Gastrocnemius medialis (tissue), 4 donors: ENCODE data around the gene KIRREL3. TPM values are rescaled to one million over a fixed set of nuclear protein-coding genes. Genes with fewer than 3 reads are reported as not detected.

Source experiments
- ATAC-seq, 2 donors: fragments of 150-250 bp; one replicate each; pipeline ENCODE4 v1.9.1; 2016
- DNase-seq, 2 donors: peaks; one replicate each; pipeline ENCODE4 v3.0.0-alpha.2; 2019
- H3K27ac ChIP-seq, 4 donors: fragments of 200-600 bp; sonication (generic); 1 replicate in 1 of 4; 2 replicates in 3 of 4; pipeline ENCODE4 v1.5.1; 2016 to 2018; ENCODE audit warnings: mild to moderate bottlenecking in 2 of 4, moderate library complexity in 1 of 4
- H3K27me3 ChIP-seq, 3 donors: fragments of 200-600 bp; sonication (generic) in 2 of 3; 1 replicate in 1 of 3; 2 replicates in 2 of 3; pipeline versions ENCODE4 v1.5.1 to v1.6.0; 2016 to 2019; ENCODE audit warnings: mild to moderate bottlenecking in 1 of 3, moderate library complexity in 1 of 3
- H3K36me3 ChIP-seq, 2 donors: fragments of 200-600 bp; sonication (generic) in 1 of 2; one replicate each; pipeline ENCODE4 v1.5.1; 2017 to 2018
- H3K4me1 ChIP-seq, 2 donors: fragments of 200-600 bp; sonication (generic) in 1 of 2; one replicate each; pipeline ENCODE4 v1.5.1; 2016 to 2017; ENCODE audit warnings: mild to moderate bottlenecking in 2 of 2
- H3K4me3 ChIP-seq, 4 donors: fragments of 200-600 bp; sonication (generic) in 3 of 4; 1 replicate in 1 of 4; 2 replicates in 3 of 4; pipeline ENCODE4 v1.5.1; 2016 to 2019; ENCODE audit warnings: mild to moderate bottlenecking in 2 of 4
- H3K9me3 ChIP-seq, 3 donors: fragments of 200-600 bp; sonication (generic) in 2 of 3; 1 replicate in 1 of 3; 2 replicates in 2 of 3; pipeline ENCODE4 v1.5.1; 2016 to 2019
- POLR2A ChIP-seq, 2 donors: fragments of 450-650 bp; IDR thresholded peaks; one replicate each; pipeline ENCODE4 v1.6.1; 2017; ENCODE audit warnings: antibody characterized with exemption in 2 of 2, mild to moderate bottlenecking in 2 of 2, moderate library complexity in 2 of 2
- in situ Hi-C, 4 donors: fragments of 200-750 bp; cut with MboI; loops; one replicate each; pipeline versions ENCODE4 v1.15.0 to v1.8.0; 2017; ENCODE audit warnings: low sequenced_read_pairs in 4 of 4
- intact Hi-C: fragments of 100-400 bp; cut with DNase I; formaldehyde crosslinking; loops from one replicate; pipeline ENCODE4 v1.15.1; 2023; ENCODE audit warnings: low total_unique reads
- total RNA-seq, 4 donors: library from RNA; depleted of rRNA; stranded (reverse); fragments of >200 nt; gene quantifications; one replicate each; pipeline versions ENCODE4 v1.1.0 to v1.2.3, GENCODE V29; 2016
- TF ChIP-seq, protein P1 (sequence below), 5 experiments: fragments of 450-650 bp in 3 of 5; fragments of 200-600 bp in 2 of 5; sonication (generic) in 2 of 5; IDR thresholded peaks in 4 of 5; conservative IDR thresholded peaks in 1 of 5; 1 replicate in 4 of 5; 2 replicates in 1 of 5; pipeline ENCODE4 v1.5.1; 2016 to 2019; ENCODE audit warnings: antibody characterized with exemption in 5 of 5, mild to moderate bottlenecking in 3 of 5, moderate library complexity in 3 of 5

Gene KIRREL3
- total RNA-seq, 4 donors from 2014 or later = 0.10 TPM; not detected in 3

DNA sequence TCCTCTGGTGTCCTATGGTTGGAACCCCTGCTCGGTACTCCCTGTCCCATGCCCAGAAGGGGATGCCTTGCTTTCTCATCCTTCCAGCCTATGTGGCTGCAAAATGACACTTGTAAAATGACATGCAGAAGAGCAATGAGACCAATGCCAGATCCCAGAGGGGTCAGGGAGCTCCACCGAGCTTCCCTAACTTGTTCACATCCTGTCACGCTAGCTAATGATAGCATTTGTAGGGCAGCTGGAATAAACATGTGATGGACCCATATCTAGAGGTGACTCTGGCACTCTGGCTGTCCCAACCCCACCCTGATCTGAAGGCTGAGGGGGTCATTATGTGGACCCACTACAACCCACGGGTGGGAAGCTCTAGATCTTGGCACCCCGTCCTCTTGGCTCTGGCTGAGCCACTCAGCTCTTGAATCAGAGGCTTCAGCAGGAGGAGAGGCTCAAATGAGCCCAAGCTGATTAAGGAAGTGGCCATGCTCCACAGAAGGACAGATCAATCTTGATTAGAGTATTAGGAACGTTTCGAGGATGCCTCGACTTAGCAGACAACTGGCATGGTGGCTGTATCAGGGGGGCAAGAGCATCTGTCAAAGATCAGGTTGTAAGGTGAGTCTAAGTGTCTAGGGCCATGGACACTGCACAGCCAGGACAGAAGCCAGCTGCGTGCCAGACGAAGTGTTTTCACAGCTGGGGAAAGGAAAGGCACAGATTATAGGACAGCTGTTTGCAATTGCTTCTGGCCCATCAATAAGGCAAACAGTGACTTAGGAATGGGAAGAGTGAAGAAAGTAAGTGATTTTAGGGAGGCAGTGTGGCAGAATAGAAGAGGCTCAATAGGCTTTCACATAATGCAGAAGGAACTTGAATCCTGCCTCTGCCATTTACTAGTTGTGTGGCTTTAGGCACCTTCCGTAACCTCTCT is 182.8 kb downstream of the KIRREL3 start:
- Histone ChIP-seq H3K4me3 (no peak overlapping the region), H3K4me1 (no peaks in the 10 kb centered on the region), H3K27me3 (peaks cover 0 to 2% (median 0%) of the 10 kb centered on the region in 3 donors), H3K36me3 (no peaks in the 10 kb centered on the region), H3K9me3 (no peaks in the 10 kb centered on the region), H3K27ac (no peak overlapping the region)
- in situ Hi-C loops = no loop called here
- intact Hi-C loops = no loop called here
- TF ChIP-seq POLR2A (IDR thresholded peaks at IDR 0.05) = no peak
- TF ChIP-seq, protein P1, sequence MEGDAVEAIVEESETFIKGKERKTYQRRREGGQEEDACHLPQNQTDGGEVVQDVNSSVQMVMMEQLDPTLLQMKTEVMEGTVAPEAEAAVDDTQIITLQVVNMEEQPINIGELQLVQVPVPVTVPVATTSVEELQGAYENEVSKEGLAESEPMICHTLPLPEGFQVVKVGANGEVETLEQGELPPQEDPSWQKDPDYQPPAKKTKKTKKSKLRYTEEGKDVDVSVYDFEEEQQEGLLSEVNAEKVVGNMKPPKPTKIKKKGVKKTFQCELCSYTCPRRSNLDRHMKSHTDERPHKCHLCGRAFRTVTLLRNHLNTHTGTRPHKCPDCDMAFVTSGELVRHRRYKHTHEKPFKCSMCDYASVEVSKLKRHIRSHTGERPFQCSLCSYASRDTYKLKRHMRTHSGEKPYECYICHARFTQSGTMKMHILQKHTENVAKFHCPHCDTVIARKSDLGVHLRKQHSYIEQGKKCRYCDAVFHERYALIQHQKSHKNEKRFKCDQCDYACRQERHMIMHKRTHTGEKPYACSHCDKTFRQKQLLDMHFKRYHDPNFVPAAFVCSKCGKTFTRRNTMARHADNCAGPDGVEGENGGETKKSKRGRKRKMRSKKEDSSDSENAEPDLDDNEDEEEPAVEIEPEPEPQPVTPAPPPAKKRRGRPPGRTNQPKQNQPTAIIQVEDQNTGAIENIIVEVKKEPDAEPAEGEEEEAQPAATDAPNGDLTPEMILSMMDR (IDR thresholded peaks at IDR 0.05 in 4 of 5, conservative IDR thresholded peaks at IDR 0.05 in 1 of 5) = no peak
- no peak for DNase-seq
- no peak for ATAC-seq

DNA sequence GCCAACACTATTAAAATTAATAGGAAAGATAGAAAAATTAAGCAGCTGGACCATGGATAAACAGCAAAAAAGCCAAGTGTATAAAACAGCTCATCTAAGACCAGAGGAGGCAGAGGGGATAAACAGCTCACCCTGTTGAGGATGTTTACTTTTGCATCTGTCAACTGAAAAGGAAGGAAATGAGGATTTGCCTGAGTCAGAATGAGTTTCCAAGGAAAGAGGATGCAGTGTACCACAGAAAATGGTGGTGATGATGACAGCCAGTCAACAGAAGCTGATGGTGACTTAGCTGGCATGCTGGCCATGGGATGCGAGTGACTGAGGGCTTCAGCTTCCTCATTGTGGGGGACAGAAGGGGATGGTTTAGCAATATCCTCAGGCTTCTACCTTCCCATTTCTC is 183.5 kb downstream of the KIRREL3 start:
- no peak for ATAC-seq
- no peak for TF ChIP-seq POLR2A (IDR thresholded peaks at IDR 0.05)
- TF ChIP-seq, protein P1 (IDR thresholded peaks at IDR 0.05 in 4 of 5, conservative IDR thresholded peaks at IDR 0.05 in 1 of 5) = no peak
- no peaks in the 10 kb centered on the region for H3K36me3 ChIP-seq
- no peak for DNase-seq
- H3K4me1 ChIP-seq = no peaks in the 10 kb centered on the region
- H3K27me3 ChIP-seq = peaks cover 0 to 2% (median 0%) of the 10 kb centered on the region in 3 donors
- intact Hi-C loops (no loop called here), in situ Hi-C loops (no loop called here)
- no peaks in the 10 kb centered on the region for H3K9me3 ChIP-seq
- H3K4me3 ChIP-seq = no peak overlapping the region
- no peak overlapping the region for H3K27ac ChIP-seq

DNA sequence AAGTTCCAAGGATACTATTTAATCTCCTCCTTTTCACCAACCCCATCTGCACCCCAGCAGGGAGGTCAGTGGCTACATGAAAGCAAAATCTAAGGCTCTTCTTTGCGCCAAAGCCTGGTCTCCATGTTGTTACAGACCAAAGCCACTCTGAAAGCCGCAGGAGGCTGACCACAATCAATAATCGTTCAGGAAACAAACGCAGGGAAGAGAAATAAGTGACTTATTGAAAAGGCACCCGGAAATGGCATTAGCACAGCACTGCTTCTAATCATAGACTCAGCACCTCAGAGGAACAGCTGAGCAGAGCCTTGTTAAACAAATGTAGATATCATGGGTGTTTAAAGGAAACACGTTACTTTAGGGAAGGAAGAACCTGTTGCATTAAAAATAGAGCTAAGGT is 183.9 kb downstream of the KIRREL3 start:
- Histone ChIP-seq H3K27me3 (peaks cover 0 to 2% (median 0%) of the 10 kb centered on the region in 3 donors), H3K9me3 (no peaks in the 10 kb centered on the region), H3K4me3 (no peak overlapping the region), H3K4me1 (no peaks in the 10 kb centered on the region), H3K36me3 (no peaks in the 10 kb centered on the region), H3K27ac (no peak overlapping the region)
- ATAC-seq (no peak), DNase-seq (no peak)
- no peak for TF ChIP-seq POLR2A (IDR thresholded peaks at IDR 0.05)
- TF ChIP-seq, protein P1 (IDR thresholded peaks at IDR 0.05 in 4 of 5, conservative IDR thresholded peaks at IDR 0.05 in 1 of 5) = no peak
- intact Hi-C loops (no loop called here), in situ Hi-C loops (no loop called here)

DNA sequence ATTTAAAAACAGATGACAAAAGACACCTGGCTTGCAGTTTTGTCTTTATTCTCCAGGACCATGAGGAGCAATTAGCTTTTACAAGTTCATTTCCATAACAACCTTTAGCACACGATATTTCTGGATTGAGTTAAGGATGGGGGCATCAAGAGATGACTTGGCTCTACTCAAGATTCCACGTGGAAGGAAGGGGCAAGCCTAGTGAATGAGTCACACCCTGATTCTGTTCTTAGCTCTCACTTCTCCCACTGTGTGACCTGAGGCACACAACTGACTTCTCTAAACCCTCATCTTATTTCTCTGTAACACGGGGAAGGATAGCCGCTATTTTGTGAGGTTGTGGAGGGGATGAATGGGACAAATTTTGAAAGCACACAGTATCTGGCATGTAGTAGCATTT is 185.5 kb downstream of the KIRREL3 start:
- intact Hi-C loops (no loop called here), in situ Hi-C loops (no loop called here)
- TF ChIP-seq, protein P1 (IDR thresholded peaks at IDR 0.05 in 4 of 5, conservative IDR thresholded peaks at IDR 0.05 in 1 of 5) = no peak
- TF ChIP-seq POLR2A (IDR thresholded peaks at IDR 0.05) = no peak
- no peak overlapping the region for H3K27ac ChIP-seq
- no peak overlapping the region for H3K4me3 ChIP-seq
- no peaks in the 10 kb centered on the region for H3K4me1 ChIP-seq
- H3K9me3 ChIP-seq = no peaks in the 10 kb centered on the region
- peaks cover 0 to 2% (median 0%) of the 10 kb centered on the region in 3 donors for H3K27me3 ChIP-seq
- ATAC-seq (no peak), DNase-seq (no peak)
- H3K36me3 ChIP-seq = no peaks in the 10 kb centered on the region
